MV-4-11 (cell line): ENCODE data around the gene SCAMP5.
A peak's percentile ranks its signal among the peaks of the same experiment; 100 is the strongest.

ENCODE experiments used
- DNase-seq: peaks from one replicate; lab custom pipeline; 2025; lab: John Stamatoyannopoulos, UW

Gene SCAMP5, protein sequence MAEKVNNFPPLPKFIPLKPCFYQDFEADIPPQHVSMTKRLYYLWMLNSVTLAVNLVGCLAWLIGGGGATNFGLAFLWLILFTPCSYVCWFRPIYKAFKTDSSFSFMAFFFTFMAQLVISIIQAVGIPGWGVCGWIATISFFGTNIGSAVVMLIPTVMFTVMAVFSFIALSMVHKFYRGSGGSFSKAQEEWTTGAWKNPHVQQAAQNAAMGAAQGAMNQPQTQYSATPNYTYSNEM

DNA sequence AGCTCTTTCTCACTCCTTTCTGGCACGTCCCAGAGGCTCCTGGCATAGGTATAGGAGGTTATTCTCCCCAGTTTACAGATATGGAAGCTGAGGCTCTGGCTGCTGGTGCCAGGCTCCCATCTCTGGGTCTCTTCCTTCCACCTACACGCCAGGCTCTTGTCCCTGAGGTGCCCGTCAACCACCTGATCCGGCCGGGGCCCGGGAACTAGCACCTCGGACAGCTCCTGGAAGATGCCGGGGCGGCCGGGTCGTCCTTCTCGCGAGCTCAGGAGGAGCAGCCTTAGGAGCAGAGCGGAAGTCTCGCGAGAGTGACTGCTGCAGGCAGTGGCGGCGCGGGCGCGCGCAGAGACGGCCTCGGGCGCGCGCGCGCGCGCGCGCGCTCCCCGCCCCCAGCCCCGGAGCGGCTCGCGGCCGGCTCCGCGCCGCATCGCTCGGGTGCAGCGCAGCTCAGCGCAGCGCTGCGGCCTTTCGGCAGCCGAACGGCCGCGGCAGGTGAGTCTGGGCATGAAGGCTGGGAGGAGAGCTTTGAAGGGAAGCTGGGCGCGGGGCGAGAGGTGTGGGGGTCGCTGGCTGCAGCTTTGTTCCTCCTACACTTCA, at the start of gene SCAMP5:
TSS of gene SCAMP5 (plus strand) at position 382 of the 597 bp plus-strand sequence. CDS start 16,277 bp downstream, outside the sequence.
- peak; percentile 91 for DNase-seq

DNA sequence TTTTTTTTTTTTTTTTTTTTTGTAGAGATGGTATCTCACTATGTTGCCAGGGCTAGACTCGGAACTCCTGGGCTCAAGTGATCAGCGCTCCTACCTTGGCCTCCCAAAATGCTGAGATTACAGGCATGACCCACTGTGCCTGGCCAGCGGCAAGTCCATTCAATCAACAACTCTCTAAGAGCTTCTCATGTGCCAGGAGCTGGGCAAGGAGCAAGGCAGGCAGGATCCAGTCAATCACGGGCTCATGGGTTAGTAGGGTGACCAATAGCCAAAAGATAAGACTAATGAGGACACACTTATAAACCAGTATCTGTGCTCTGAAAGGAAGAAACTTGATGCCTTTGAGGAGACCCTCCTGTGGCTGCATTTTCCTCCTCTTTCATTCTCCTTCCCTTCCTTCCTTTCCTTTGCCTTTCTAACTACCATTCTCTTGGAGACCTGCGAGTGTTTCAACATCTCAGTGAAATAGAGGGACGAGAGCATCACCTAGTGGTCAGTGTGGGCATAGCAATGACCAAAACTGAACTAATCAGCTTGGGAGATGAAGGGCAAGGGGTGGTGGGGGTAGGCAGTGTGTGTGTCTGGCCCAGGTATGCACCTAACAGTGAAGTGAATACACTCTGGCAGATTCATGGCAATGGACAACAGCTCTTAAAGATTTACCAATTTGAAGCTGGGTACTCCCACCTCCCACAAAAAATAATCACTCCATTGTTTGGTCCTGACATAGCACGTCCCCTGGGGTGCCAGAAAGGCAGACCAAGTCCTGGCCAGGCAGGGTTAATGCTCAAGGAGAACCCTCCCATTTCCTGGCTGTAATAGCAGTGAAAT, 45.1 kb upstream of the SCAMP5 start:
- DNase-seq: peak; percentile 48

DNA sequence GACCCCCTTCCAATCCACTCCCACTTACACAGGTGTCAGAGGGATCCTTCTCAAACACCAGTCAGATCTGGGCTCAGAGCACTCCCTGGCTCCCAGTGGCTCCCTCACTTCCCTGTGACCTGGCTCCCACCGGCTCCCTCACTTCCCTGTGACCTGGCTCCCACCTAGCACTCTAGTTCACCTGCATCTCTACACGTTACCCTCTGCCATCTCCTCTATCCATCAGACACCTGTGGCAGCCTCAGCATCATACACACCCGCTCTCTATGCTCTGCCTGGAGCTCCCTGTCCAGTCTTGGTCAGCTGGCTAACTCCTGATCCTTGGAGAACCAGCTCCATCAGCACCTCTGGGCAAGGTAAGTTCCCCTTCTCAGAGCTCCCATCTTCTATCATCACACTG, 44.4 kb upstream of the SCAMP5 start:
- DNase-seq: no peak

DNA sequence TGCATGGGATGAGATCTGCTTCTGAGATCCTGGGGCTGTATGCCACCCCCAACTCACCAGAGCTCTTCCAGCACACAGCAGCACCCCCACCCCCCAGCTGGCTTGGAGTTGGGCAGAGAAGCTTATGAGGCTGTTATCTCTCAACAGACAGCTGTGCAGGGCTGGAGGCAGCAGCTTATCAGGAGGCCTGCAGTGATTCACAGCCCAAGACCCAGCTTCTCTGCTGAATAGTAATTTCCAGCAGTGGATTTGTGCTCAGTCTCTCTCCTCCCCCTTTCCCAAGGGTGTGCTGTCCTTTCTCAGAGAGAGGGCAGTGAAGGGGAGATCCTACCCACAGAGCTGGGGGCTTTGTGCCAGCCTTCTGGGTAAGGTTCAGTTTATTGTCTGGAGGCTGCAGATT, 40.8 kb upstream of the SCAMP5 start:
- DNase-seq: no peak

DNA sequence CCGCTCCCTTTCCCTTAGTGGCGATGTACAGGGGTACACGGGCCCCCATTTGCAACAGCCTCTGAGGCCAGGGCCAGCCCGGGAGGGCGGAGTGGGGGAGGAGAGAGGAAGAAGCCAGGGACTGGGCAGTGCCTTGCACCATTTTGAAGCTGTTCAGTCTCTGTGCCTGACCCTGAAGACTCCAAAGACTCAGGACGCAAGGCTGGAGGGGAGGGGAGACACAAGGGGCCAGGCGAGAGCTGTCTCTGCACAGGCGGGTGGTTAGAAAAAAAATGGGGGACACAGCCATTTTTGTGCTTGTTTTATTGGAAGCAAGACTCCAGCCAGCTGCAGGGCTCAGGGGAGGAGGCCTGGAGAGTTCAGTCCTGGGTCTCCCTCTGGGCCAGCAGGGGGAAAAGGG, 40.3 kb upstream of the SCAMP5 start:
- no peak for DNase-seq

DNA sequence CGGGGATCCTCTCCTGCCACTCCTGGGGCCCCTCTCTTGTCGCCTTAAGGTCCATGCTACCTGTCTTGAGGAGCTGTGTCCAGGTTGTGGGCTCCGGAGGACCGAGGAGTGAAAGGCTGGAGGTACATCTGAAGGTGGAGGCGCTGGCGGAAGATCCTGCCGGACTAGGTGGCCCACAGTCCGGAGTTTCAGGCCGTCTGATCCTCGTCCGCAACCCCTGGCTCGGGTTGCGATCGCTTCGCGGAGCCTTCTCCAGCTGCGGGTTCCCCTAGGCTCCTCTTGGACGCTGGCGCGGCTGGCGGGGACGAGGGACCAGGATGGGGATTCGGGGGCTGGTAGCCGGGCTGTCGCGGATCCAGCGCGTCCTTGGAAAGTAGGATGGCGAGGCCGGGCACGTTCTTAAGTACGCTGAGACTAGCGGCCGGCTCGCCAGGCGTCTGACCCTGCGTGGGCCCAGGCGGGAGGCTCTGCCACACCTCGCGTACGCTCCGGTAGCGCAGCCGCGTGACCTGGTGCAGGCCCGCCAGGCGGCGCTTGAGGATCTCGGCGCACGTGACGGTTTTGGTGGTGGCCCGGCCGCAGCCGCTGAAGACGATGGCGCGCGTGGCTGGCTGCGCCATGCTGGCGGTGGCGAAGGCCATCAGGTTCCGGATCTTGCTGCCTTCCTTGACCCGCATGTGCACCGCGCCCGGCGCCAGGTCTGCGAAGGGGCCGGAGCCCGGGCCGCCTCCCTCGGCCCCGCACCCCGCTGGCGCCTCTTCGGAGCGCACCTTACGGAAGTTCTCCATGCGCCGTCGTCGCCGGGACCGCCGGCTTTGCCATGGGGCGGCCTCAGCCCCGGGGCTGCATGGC, 39.3 kb upstream of the SCAMP5 start:
- peak; percentile 60 for DNase-seq

DNA sequence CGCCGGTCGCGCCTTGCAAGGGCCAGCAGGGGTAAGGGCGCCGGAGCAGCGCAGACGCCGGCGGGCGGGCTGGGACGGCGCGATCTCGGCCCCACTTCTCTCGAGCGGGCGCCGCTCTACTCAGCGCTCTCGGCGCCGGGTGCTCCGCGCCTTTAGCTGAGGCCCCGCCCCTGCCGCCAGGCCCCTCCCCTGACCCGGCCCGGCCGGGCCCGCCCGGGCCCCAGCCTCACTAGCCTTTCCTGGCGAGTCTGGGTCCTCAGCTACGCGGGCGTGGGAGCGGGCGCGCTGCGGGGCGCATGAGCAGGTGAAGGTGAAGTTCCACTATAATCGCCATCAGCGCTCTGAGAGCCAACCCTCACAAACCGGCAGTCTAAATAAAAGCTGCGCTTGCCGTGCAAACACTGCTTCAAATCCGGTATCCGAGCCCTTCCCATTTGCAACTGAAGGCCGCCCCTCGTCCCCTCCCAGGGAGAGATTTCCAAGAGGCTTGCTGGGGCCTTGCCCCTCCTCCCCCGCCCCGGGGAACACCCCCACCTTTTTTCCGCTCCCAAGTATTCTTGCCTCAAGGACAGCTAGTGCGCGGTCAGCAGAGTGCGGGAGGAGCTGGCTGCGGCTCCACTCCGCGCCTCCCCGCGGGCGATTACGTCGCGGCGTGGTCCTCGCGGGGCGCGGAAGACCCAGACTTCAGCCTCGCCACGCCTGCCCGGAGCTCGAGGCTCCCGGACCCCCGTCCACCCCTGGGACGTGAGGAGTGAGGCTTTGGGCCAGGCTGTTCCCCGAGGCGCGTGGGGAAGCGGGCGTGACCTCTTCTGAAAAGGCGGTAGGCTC, 38.5 kb upstream of the SCAMP5 start, which contains the start of gene RPP25:
TSS of gene RPP25 (minus strand) at position 125 of the 828 bp plus-strand sequence. CDS start 189 bp downstream, outside the sequence.
- DNase-seq: peak; percentile 46

DNA sequence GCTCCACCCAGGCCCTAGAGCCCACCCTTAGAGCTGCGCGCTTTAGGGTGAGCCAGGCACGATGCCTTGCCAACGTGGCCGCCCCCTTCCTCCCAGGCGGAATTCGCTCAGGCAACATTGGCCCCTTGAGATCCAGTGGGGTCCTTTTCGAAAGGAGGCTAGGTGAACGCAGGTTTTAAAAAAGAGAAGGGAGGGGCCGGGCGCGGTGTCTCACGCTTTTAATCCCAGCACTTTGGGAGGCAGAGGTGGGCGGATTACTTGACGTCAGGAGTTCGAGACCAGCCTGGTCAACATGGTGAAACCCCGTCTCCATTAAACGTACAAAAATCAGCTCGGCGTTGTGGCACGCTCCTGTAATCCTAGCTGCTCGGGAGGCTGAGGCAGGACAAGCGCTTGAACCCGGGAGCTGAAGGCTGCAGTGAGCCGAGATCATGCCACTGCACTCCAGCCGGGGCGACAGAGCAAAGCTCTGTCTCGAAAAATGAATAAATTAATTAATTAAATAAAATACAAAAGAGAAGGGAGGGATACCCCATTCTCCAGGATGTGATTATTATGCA, 37.8 kb upstream of the SCAMP5 start:
- no peak for DNase-seq

DNA sequence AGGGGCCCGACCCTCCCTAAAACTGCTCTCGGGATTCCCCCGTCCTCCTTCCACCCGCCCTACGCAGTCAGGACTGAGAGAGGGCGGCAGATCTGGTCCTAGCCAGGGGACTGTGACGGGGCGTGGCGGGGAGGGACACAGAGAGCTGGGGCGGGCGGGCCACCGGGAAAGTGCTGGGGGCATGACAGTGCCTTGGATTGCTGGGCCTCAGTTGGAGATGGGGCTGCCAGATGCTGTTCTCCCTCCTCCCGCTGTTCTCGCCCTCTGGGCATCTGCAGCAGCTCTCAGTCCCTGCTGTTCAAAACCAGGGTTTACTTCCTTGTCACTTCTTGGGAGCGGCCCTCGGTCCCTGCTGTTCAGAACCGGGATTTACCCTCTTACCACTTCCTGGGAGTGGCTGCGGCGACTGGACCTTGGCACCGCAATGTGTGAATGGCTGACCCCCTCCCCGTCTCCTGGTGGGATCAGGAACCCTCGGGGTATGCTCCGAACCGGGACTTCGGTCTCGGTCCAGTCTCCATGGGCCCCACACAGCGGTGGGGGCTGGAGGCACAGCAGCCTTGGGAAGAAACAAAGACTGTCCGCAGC, 36.9 kb upstream of the SCAMP5 start:
- peak; percentile 8 for DNase-seq

DNA sequence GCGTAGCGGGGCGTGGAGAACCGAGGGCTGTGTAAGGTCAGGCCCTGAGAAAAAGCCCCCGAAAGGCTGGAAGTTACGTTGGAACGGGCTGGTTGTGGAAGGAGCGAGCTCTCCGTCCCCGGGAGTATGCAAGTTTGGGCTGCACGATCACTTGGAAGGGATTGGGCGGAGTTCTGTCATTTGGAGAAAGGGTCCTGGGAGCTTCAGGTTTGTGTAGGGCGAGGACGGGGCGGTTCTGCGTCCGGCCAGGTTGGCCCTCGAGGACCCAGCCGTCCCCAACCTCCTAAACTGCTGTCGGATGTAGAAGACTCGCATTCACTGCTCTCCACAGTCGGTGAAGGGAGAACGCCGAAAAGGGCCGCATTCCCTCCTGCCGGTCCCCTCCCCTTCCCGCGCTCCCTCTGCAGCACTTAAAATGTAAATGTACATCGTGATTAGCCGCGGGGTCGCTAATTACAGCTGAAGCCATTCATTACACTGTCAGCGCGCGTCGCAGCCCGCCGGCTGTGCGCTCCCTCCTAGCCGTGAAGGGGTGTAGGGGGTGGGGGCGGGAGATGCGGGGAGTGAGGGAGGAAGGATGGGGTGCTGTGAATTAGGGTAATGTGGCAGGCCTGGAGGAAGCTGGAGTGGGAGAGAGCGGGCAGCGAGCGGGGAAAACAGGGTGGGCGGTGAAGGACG, 36.3 kb upstream of the SCAMP5 start:
- no peak for DNase-seq

DNA sequence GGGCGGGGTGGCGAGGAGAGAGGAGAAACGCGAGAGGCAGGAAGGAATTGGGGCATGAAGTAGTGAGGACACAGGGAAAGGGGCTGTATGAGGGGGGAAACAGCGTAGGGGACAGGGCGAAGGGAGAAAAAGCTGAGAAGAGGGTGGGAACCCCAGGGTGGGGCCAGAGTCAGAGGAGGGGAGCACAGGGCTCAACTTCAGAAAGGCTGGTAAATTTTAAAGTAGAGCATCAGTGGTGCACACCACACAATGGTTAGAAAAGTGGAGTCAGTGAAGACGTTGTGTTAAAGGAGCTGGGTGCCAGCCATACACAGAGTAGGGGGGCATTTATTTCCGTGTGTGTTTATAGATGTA, 35.8 kb upstream of the SCAMP5 start:
- DNase-seq: no peak

DNA sequence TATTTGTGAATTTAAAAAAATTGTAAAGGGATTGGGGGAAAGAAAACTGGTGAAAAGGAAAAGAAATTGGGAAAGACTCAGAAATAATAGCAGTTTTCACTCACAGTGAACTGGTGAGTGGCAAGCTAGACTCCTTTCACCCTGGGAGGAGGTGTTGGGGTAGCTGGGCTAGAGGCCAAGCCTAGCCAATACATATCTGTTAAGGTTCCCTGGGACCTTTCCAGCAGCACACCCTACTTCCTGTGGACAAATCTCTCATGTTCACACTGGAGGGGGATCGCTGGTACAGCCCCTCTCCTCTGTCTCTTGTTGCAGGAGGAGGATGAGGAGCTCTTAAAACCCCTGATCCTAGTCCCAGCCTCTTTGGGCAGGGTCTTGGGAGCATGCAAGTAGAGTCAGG, 35.1 kb upstream of the SCAMP5 start:
- DNase-seq: no peak

DNA sequence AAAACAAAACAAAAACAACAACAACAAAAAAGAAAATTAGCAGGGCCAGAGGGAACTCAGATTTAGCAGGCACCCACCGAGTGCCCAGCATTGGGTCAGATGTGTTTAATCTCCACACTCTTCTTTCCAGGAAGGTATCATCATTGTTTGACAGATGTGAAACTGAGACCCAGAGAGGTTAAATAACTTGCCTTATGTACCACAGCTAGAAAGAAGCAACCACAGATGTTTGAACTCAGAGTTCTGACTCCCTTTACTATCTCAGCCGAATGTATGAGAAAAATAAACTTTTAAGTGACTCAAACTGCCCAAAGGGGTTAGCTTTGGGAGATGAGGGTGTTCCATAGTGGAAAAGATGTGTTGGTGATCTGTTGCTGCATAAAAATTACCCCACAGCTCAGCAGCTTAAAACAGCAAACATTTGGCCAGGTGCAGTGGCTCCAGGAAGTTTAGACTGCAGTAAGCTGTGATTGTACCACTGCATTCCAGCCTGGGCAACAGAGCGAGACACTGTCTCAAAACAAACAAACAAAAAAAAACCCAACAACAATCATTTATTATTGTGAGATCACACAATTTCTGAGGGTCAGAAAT, 34.3 kb upstream of the SCAMP5 start:
- DNase-seq: no peak

DNA sequence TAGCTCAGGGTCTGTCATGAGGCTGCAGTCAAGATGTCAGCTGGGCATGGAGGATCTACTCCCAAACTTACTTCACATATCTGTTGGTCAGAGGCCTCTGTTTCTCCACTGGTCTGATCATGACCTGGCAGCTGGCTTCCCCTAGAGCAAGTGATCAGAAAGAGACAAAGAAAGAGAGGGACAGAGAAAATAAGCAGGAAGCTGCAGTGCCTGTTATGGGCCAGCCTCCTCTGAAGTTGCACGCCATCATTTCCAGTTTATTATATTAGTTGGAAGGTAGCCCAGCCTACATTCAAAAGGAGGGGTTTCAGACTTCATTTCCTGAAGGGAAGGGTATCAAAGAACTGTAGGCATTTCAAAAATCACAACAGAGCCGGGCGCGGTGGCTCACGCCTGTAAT, 33.7 kb upstream of the SCAMP5 start:
- no peak for DNase-seq

DNA sequence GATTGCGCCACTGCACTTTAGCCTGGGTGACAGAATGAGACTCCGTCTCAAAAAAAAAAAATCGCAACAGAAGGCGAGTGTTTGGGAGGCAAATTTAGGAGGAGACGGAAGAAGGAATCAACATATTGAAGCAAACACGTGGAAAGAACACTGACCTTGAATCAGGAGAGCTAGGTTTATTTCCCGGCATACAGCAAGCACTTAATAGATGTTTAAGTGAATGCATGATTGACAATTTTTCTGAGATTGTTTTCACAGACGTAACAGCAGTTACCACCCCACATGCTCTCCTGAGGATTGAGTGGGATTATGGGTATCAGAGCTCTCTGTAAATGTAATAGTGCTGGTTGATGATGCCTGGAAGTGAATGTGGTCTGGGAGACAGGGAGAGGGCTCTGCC, 33.1 kb upstream of the SCAMP5 start:
- no peak for DNase-seq

DNA sequence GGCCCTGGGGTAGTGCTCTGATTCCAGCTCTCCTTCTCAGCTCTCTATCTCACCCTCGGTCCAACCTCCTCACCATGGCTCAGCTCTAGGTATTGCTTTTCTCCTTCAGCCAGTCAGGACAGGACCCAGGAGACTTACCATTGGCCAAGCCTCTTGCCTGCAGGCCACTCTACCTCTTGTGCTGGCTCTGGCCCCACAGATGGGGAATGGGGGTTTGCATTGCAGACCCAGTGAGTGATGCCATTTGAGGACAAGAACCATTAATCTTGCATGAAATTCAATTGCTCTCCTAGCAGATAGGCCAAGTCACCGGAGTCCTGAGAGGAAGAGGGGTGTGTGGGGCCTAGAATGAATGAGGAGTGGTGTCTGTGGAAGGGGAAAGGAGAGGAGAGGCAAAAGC, 32.7 kb upstream of the SCAMP5 start:
- DNase-seq: no peak

DNA sequence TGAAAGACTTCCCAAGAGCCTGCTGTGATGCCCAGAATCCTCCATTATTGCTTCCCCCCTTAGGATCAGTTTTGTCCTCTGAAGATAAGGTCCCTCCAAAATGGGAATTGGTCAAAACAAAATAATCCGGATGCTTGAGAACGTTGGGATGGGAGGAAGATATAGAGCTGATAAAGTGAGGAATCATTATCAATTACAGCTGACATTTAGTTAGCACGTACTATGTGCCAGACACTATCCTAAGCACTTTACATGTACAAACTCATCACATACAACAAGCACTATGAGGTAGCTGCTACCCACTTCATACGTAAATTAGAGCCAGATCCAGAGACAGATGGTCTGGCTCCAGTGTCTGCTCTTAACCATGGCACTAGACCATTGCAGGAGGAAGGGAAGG, 32.1 kb upstream of the SCAMP5 start:
- DNase-seq: no peak

DNA sequence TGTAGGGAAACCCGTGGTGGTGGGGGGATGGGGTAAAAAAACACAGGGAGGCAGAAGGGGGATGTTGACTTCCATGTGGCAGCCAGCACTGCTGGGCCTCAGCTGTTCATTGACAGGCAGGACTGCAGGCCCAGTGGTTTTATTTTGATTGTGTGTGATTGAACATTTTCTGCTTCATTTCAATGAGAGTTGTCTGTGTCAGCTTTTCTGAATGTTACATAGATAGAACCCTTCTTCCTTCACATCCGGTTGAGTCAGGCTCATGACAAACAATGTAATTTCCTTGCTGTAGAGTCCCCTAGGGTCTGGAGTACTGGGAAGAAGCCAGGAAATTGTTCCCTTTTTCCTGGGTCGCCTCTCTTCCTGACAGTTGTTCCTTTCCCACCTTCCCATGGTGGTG, 30.6 kb upstream of the SCAMP5 start:
- no peak for DNase-seq

DNA sequence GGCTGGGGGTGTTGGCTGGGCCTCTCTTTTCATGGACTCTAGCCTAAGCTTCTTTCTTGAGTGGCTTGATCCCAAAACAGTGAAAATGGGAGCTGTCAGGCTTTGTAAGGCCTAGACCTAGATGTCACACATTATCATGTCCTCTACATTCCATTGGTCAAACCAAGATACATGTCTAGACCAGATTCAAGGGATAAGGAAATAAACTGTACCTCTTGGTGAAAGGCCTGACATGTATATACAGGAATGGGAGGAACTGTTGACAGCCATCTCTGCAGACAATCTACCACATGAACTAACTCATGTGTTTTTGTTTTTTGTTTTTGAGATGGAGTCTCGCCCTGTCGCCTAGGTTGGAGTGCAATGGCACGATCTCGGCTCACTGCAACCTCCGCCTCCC, 27.7 kb upstream of the SCAMP5 start:
- DNase-seq: no peak

DNA sequence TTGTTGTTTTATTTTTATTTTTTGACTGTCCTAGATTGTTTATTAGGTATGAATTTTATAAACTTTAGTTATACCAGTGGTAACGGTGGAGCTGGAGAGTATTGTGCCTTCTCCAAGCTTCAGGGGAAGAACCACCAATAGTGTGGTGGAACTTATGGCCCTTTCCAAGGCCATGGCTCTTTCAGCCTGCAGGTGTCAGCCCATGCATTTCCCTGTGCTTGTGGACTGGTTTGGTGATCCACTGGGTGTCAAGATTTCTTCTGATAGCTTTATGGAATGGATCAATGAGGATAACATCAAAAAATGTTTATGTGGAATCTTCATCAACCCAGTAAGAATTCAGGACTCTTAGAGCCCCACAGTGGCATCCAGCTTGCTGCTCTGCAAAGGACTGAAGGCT, 19.2 kb upstream of the SCAMP5 start:
- no peak for DNase-seq
